HL-60 (cell line): Measurements from ENCODE around the gene GPR153.

Experiments used
- CTCF ChIP-seq: IDR thresholded peaks from one replicate; pipeline ENCODE4 v1.5.1; 2011; ENCODE audit warnings: low read length, control low read depth, inconsistent platforms; ENCODE audit not compliant: insufficient read depth
- POLR2AphosphoS5 ChIP-seq: IDR thresholded peaks from 2 replicates; pipeline ENCODE4 v1.6.1; 2012; ENCODE audit warnings: low read depth

DNA sequence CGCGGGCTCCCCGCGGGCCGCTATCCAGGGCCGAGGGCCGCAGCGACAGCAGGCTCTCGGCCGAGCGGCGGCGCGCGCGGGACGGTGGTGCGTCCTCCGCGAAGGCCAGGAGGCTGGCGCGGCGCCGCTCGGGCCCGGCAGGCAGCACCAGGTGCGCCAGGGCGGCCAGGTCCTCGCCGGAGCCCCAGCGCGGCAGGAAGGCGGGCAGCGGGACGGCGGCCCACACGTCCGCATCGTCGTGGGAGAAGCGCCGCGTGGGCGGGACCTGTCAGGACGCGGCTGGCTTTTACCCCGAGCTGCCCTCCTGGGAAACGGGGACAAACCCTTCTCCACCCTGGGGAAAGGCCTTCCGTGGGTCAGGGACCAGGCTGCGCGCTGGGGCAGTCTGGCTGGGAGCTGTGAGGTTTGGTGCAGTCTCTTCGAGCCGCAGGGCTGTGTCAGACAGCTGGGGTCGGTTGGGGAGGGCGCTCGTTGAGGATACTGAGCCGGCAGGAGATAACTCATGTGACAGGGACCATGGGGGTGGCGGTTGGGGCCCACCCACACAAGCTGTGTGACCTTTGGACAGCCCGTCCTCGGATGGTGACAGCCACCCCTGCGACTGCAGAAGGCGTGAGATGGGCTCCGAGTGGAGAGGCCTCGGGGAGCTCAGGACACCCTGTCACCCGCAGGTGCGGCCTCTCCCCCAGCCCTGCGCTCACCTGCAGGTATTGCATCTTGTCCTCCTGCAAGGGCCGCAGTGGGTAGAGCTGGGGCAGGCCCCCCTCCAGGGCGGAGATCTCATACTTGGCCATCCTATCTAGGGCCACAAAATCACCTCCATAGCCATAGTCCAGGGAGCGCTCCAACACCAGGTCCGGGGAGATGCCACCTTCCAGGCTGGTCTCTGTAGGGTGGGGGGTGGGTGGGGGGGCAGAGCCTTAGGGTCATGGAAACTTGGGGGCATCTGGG lies 10.9 kb downstream of the GPR153 start:
- TF ChIP-seq CTCF (no peak), POLR2AphosphoS5 (no peak)
